Fibroblast of mammary gland (primary cell): ENCODE results near the gene BASP1.

Experiments
- DNase-seq: peaks from one replicate; pipeline ENCODE4 v3.0.0-alpha.2; 2010; ENCODE audit warnings: low read depth
- H3K4me3 ChIP-seq: 2 replicates; pipeline ENCODE4 v1.5.1; 2011; ENCODE audit warnings: low read depth, mild to moderate bottlenecking, low read length, moderate library complexity; ENCODE audit not compliant: control insufficient read depth
- CTCF ChIP-seq: conservative IDR thresholded peaks from 2 replicates; pipeline ENCODE4 v1.5.1; 2011; ENCODE audit warnings: low read depth, low read length, inconsistent platforms; ENCODE audit not compliant: control insufficient read depth, insufficient read depth

BASP1 gene

GRCh38 chr5:17220469-17220868, 3.0 kb downstream of the BASP1 start:
- H3K4me3 ChIP-seq: no peak overlapping the region
- TF ChIP-seq CTCF: no peak
- no peak for DNase-seq

- peak; percentile 37 for DNase-seq
- TF ChIP-seq CTCF: no peak
- no peak overlapping the region for H3K4me3 ChIP-seq
Measured at GRCh38 chr5:17221843-17222636, 4.6 kb downstream of the BASP1 start.

- DNase-seq: peak; percentile 37
- no peak overlapping the region for H3K4me3 ChIP-seq
- no peak for TF ChIP-seq CTCF
Measured at GRCh38 chr5:17222664-17223063, 5.2 kb downstream of the BASP1 start.

GRCh38 chr5:17223367-17224185, 6.1 kb downstream of the BASP1 start:
- H3K4me3 ChIP-seq: no peak overlapping the region
- DNase-seq: no peak
- TF ChIP-seq CTCF: no peak

- DNase-seq: peak; percentile 73
Measured at GRCh38 chr5:17224858-17225511, 7.6 kb downstream of the BASP1 start.

More at GRCh38 chr5:17224858-17225511, 7.6 kb downstream of the BASP1 start:
- no peak overlapping the region for H3K4me3 ChIP-seq
- no peak for TF ChIP-seq CTCF
